GM12878 (cell line): Measurements from ENCODE around the gene RPS3. TPM values are rescaled to one million over a fixed set of nuclear protein-coding genes. Genes with fewer than 3 reads are reported as not detected.

ENCODE experiments used
- ATAC-seq: fragments of 200-7000 bp; cut with Tn5 transposase; 3 replicates; pipeline ENCODE4 v1.9.1; 2020; ENCODE audit warnings: mild to moderate bottlenecking, moderate library complexity
- BruUV-seq: library from RNA; stranded (reverse); fragments of 400-500 nt; replicated peaks from 2 replicates; lab custom pipeline; 2021; lab: Mats Ljungman, UMichigan
- CTCF ChIA-PET: fragments of 300-600 bp; sonication (Branson Sonifier 250); formaldehyde crosslinking; extraction: SDS; loops from one replicate; lab custom pipeline; 2021; ENCODE audit warnings: inconsistent platforms; lab: Yijun Ruan, JAX
- POLR2A ChIA-PET: fragments of 350-600 bp; formaldehyde crosslinking; extraction: SDS; loops from one replicate; lab custom pipeline; 2021; ENCODE audit warnings: inconsistent platforms; lab: Charles Lee
- RAD21 ChIA-PET: fragments of 300-600 bp; sonication (Branson Sonifier 250); formaldehyde crosslinking; loops from one replicate; lab custom pipeline; 2023; ENCODE audit warnings: antibody characterized with exemption; ENCODE audit not compliant: unreplicated experiment; lab: Charles Lee
- SMC1A ChIA-PET: fragments of 300-600 bp; sonication (Branson Sonifier 250); formaldehyde crosslinking; loops from one replicate; lab custom pipeline; 2023; ENCODE audit not compliant: unreplicated experiment, uncharacterized antibody; lab: Charles Lee
- DNase-seq: peaks from one replicate; pipeline ENCODE4 v3.0.0-alpha.2; 2011; ENCODE audit warnings: low read depth, low spot score
- FAIRE-seq: peaks from 3 replicates; lab custom pipeline; 2011; peaks lifted over from hg19 to GRCh38; lab: Jason Lieb, UNC
- H2AFZ ChIP-seq: 2 replicates; pipeline ENCODE4 v1.6.0; 2011; ENCODE audit warnings: low read depth, low read length, control low read depth; ENCODE audit not compliant: control insufficient read depth
- H3K27ac ChIP-seq: 2 replicates; pipeline ENCODE4 v1.5.1; 2011; ENCODE audit warnings: control low read depth; ENCODE audit not compliant: control insufficient read depth, insufficient read depth
- H3K27me3 ChIP-seq, 2 experiments: replicated peaks in 1 of 2; 2 replicates each; pipeline versions ENCODE4 v1.6.0 to v1.6.1; 2011; ENCODE audit warnings: low read length in 1 of 2; ENCODE audit not compliant: control insufficient read depth in 2 of 2, insufficient read depth in 2 of 2
- H3K36me3 ChIP-seq, 2 experiments: 2 replicates each; pipeline ENCODE4 v1.5.1; 2011; ENCODE audit warnings: low read length in 1 of 2; ENCODE audit not compliant: control insufficient read depth in 2 of 2, insufficient read depth in 2 of 2
- H3K4me1 ChIP-seq: 2 replicates; pipeline ENCODE4 v1.6.1; 2011; ENCODE audit warnings: mild to moderate bottlenecking, low read length, moderate library complexity, mixed read lengths; ENCODE audit not compliant: control insufficient read depth, insufficient read depth
- H3K4me2 ChIP-seq: 2 replicates; pipeline ENCODE4 v1.6.0; 2011; ENCODE audit warnings: control low read depth; ENCODE audit not compliant: control insufficient read depth, insufficient read depth
- H3K4me3 ChIP-seq: fragments of 200-600 bp; sonication (generic); 2 replicates; pipeline ENCODE4 v1.5.1; 2016
- H3K79me2 ChIP-seq: 2 replicates; pipeline ENCODE4 v1.6.0; 2011; ENCODE audit warnings: low read length; ENCODE audit not compliant: control insufficient read depth, insufficient read depth
- H3K9ac ChIP-seq: 2 replicates; pipeline ENCODE4 v1.8.0; 2011; ENCODE audit warnings: low read length, control low read depth, mixed read lengths; ENCODE audit not compliant: control insufficient read depth, insufficient read depth
- H3K9me3 ChIP-seq: replicated peaks from 3 replicates; pipeline ENCODE4 v1.5.1; 2011; ENCODE audit warnings: mild to moderate bottlenecking, low read length; ENCODE audit not compliant: control insufficient read depth, insufficient read depth
- H4K20me1 ChIP-seq: 2 replicates; pipeline ENCODE4 v1.6.0; 2011; ENCODE audit not compliant: control insufficient read depth, insufficient read depth
- NFXL1 ChIP-seq: fragments of 450-650 bp; IDR thresholded peaks from 2 replicates; pipeline ENCODE4 v1.6.1; 2017; ENCODE audit warnings: antibody characterized with exemption, mild to moderate bottlenecking, borderline replicate concordance
- NR2C2 ChIP-seq: IDR thresholded peaks from 2 replicates; pipeline ENCODE4 v1.6.1; 2011; ENCODE audit warnings: borderline replicate concordance, low read depth; ENCODE audit not compliant: control insufficient read depth, insufficient read length
- POU2F2 ChIP-seq: IDR thresholded peaks from 3 replicates; pipeline ENCODE4 v1.6.1; 2011; ENCODE audit warnings: low read depth, mild to moderate bottlenecking, low read length, borderline replicate concordance
- RB1 ChIP-seq: fragments of 450-650 bp; formaldehyde crosslinking; IDR thresholded peaks from 2 replicates; pipeline ENCODE4 v1.6.1; 2017; ENCODE audit warnings: mild to moderate bottlenecking, borderline replicate concordance
- RBBP5 ChIP-seq: fragments of 200-600 bp; sonication (generic); conservative IDR thresholded peaks from 2 replicates; pipeline ENCODE4 v1.6.1; 2016
- YY1 ChIP-seq: IDR thresholded peaks from 2 replicates; pipeline ENCODE4 v1.6.1; 2011; ENCODE audit warnings: low read depth, mild to moderate bottlenecking, low read length
- WGBS: methylation state at CpG from one replicate; pipeline ENCODE4 v1.1.6; 2016; ENCODE audit warnings: low lambda C conversion rate; ENCODE audit not compliant: insufficient replicate concordance, insufficient coverage; ENCODE audit errors: missing lambda C conversion rate; 5-methylcytosine and 5-hydroxymethylcytosine counted together
- in situ Hi-C: fragments of 300-500 bp; cut with MboI; formaldehyde crosslinking; loops from 9 replicates; pipeline ENCODE4 v1.14.3; 2018; ENCODE audit warnings: mixed read lengths
- intact Hi-C: fragments of 100-400 bp; cut with micrococcal nuclease; formaldehyde crosslinking; loops from one replicate; pipeline ENCODE4 v1.14.2; 2022; ENCODE audit not compliant: unreplicated experiment
- polyA plus RNA-seq, 11 experiments: library from polyadenylated mRNA; depleted of rRNA in 4 of 11; unstranded in 6 of 11; stranded (reverse) in 5 of 11; fragments of >200 nt; fragmentation: Nextera tagmentation in 4 of 11; fragmentation: Illumina TruSeq in 1 of 11; extraction: Ambion mirVana in 4 of 11; extraction: Trizol in 1 of 11; gene quantifications; 1 replicate in 1 of 11; 2 replicates in 10 of 11; pipeline versions ENCODE4 v1.2.1 to v1.2.3, GENCODE V29; 2011 to 2016; ENCODE audit warnings: inconsistent platforms in 2 of 11, missing spikeins in 2 of 11, low read depth in 1 of 11
- total RNA-seq, 4 experiments: library from RNA; depleted of rRNA in 3 of 4; stranded (reverse); fragments of >200 nt in 3 of 4; fragmentation: Illumina TruSeq in 1 of 4; extraction: Trizol in 1 of 4; gene quantifications; 2 replicates each; pipeline versions ENCODE4 v1.2.1 to v1.2.3, GENCODE V29; 2013 to 2021
- TF ChIP-seq, protein P1 (sequence below): IDR thresholded peaks from 2 replicates; pipeline ENCODE4 v1.6.1; 2011; ENCODE audit warnings: low read depth, low read length, improper control_type of control experiment, borderline replicate concordance
- TF ChIP-seq, protein P2 (sequence below): fragments of 450-650 bp; IDR thresholded peaks from 2 replicates; pipeline ENCODE4 v1.6.1; 2017; ENCODE audit warnings: low read depth, mild to moderate bottlenecking, moderate library complexity

RPS3 gene
- total and polyA plus RNA-seq, 10 of the 15 experiments (the other 5 are each of a cell fraction or from before 2014, with no cell fraction given) = 2,127 to 9,556 (median 4,327) TPM

- 49% methylated on average over 9 of the region's 9 CpGs for WGBS
- intact Hi-C loops = no loop called here
- Histone ChIP-seq H3K79me2 (no peaks in the 10 kb centered on the region), H3K27ac (no peak overlapping the region), H3K4me2 (no peak overlapping the region), H3K27me3 (no peaks in the 10 kb centered on the region), H4K20me1 (no peaks in the 10 kb centered on the region), H3K9ac (no peak overlapping the region), H2AFZ (no peak overlapping the region), H3K4me1 (no peaks in the 10 kb centered on the region), H3K9me3 (no peaks in the 10 kb centered on the region; the same call in 2 of the 3 replicates), H3K4me3 (no peak overlapping the region), H3K36me3 (no peaks in the 10 kb centered on the region)
- no TSS peak for BruUV-seq
- RAD21 ChIA-PET = interaction anchor here (1.9 kb wide), 1 partner anchor 76 kb away, joined by 9 read pairs; no protein-coding TSS in a partner anchor
- DNase-seq (no peak), ATAC-seq (no peak), FAIRE-seq (no peak)
- CTCF ChIA-PET = interaction anchor here (0.5 to 1.4 kb wide), 5 partner anchors 69 to 265 kb away, joined by 3 to 8 read pairs (median 6); no protein-coding TSS in a partner anchor
- POLR2A ChIA-PET = no interaction called here
- SMC1A ChIA-PET = interaction anchor here (1.2 kb wide), 1 partner anchor 8 kb away, joined by 4 read pairs; no protein-coding TSS in a partner anchor
- in situ Hi-C loops = no loop called here
- TF ChIP-seq NFXL1 = no peak
- no peak for TF ChIP-seq NR2C2
- no peak for TF ChIP-seq YY1
- TF ChIP-seq, protein P1, sequence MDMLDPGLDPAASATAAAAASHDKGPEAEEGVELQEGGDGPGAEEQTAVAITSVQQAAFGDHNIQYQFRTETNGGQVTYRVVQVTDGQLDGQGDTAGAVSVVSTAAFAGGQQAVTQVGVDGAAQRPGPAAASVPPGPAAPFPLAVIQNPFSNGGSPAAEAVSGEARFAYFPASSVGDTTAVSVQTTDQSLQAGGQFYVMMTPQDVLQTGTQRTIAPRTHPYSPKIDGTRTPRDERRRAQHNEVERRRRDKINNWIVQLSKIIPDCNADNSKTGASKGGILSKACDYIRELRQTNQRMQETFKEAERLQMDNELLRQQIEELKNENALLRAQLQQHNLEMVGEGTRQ = no peak
- no peak for TF ChIP-seq RB1
- TF ChIP-seq, protein P2, sequence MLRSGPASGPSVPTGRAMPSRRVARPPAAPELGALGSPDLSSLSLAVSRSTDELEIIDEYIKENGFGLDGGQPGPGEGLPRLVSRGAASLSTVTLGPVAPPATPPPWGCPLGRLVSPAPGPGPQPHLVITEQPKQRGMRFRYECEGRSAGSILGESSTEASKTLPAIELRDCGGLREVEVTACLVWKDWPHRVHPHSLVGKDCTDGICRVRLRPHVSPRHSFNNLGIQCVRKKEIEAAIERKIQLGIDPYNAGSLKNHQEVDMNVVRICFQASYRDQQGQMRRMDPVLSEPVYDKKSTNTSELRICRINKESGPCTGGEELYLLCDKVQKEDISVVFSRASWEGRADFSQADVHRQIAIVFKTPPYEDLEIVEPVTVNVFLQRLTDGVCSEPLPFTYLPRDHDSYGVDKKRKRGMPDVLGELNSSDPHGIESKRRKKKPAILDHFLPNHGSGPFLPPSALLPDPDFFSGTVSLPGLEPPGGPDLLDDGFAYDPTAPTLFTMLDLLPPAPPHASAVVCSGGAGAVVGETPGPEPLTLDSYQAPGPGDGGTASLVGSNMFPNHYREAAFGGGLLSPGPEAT = no peak
- no peak for TF ChIP-seq RBBP5
- TF ChIP-seq POU2F2 = no peak
These were observed 54.8 kb downstream of the RPS3 start for GRCh38 chr11:75453916-75454655.
